HEK293 (cell line): ENCODE data around the gene ADD2.

Source experiments
- CTCF ChIA-PET: fragments of 350-600 bp; formaldehyde crosslinking; extraction: SDS; loops from one replicate; lab custom pipeline; 2021; ENCODE audit warnings: antibody characterized with exemption; lab: Yijun Ruan, JAX
- POLR2A ChIA-PET: fragments of 300-600 bp; formaldehyde crosslinking; extraction: SDS; loops from one replicate; lab custom pipeline; 2020; ENCODE audit warnings: antibody characterized with exemption, inconsistent platforms; lab: Yijun Ruan, JAX
- H3K27ac ChIP-seq: fragments of 200-500 bp; sonication (Bioruptor generic); 2 replicates; pipeline ENCODE4 v1.5.1; 2014; ENCODE audit warnings: low read depth, low read length, control low read depth, inconsistent platforms; ENCODE audit errors: extremely low read depth
- H3K36me3 ChIP-seq, 2 experiments: fragments of 200-500 bp in 1 of 2; sonication (Bioruptor generic) in 1 of 2; 1 replicate in 1 of 2; 2 replicates in 1 of 2; pipeline ENCODE4 v1.5.1; 2014 to 2017; ENCODE audit warnings: inconsistent platforms in 2 of 2, low read length in 2 of 2; ENCODE audit not compliant: control insufficient read depth in 2 of 2, insufficient read depth in 1 of 2
- H3K4me1 ChIP-seq: fragments of 200-500 bp; sonication (Bioruptor generic); 2 replicates; pipeline ENCODE4 v1.5.1; 2014; ENCODE audit warnings: mild to moderate bottlenecking, low read length, inconsistent platforms; ENCODE audit not compliant: control insufficient read depth, insufficient read depth
- H3K4me3 ChIP-seq: 2 replicates; pipeline ENCODE4 v1.5.1; 2011; ENCODE audit warnings: low read depth, mild to moderate bottlenecking, control low read depth, low read length, moderate library complexity
- H3K9me3 ChIP-seq: fragments of 200-500 bp; sonication (Bioruptor generic); 2 replicates; pipeline ENCODE4 v1.5.1; 2014; ENCODE audit warnings: low read depth, low read length, inconsistent platforms; ENCODE audit not compliant: control insufficient read depth, insufficient read depth
- KLF9 ChIP-seq: fragments of 450-650 bp; formaldehyde crosslinking; IDR thresholded peaks from 2 replicates; pipeline ENCODE4 v1.5.1; 2016; ENCODE audit warnings: missing biosample characterization, missing genetic modification characterization, low read depth
- OSR2 ChIP-seq: fragments of 450-650 bp; formaldehyde crosslinking; IDR thresholded peaks from 2 replicates; pipeline ENCODE4 v1.5.1; 2016; ENCODE audit warnings: missing biosample characterization, missing genetic modification characterization
- OVOL3 ChIP-seq: fragments of 450-650 bp; formaldehyde crosslinking; IDR thresholded peaks from 2 replicates; pipeline ENCODE4 v1.5.1; 2016; ENCODE audit warnings: missing biosample characterization, missing genetic modification characterization
- SP3 ChIP-seq: fragments of 450-650 bp; formaldehyde crosslinking; IDR thresholded peaks from 2 replicates; pipeline ENCODE4 v1.5.1; 2016; ENCODE audit warnings: missing biosample characterization, missing genetic modification characterization
- TCF7L2 ChIP-seq: IDR thresholded peaks from 2 replicates; pipeline ENCODE4 v1.6.1; 2011; ENCODE audit warnings: low read depth, mild to moderate bottlenecking, inconsistent platforms, low read length, moderate library complexity, borderline replicate concordance
- TSHZ1 ChIP-seq: fragments of 450-650 bp; formaldehyde crosslinking; IDR thresholded peaks from 2 replicates; pipeline ENCODE4 v1.5.1; 2016; ENCODE audit warnings: missing biosample characterization, missing genetic modification characterization, borderline replicate concordance
- ZBTB26 ChIP-seq: fragments of 450-650 bp; formaldehyde crosslinking; optimal IDR thresholded peaks from 2 replicates; pipeline ENCODE3; 2016; ENCODE audit warnings: missing biosample characterization, mild to moderate bottlenecking, missing genetic modification characterization
- ZBTB49 ChIP-seq: fragments of 450-650 bp; formaldehyde crosslinking; IDR thresholded peaks from 2 replicates; pipeline ENCODE4 v1.5.1; 2016; ENCODE audit warnings: missing biosample characterization, missing genetic modification characterization, low read depth
- ZNF155 ChIP-seq: fragments of 450-650 bp; formaldehyde crosslinking; IDR thresholded peaks from 2 replicates; pipeline ENCODE4 v1.5.1; 2016; ENCODE audit warnings: missing biosample characterization, missing genetic modification characterization
- ZNF341 ChIP-seq: fragments of 450-650 bp; formaldehyde crosslinking; IDR thresholded peaks from 2 replicates; pipeline ENCODE4; 2016; ENCODE audit warnings: low read depth, missing biosample characterization, missing genetic modification characterization
- ZNF366 ChIP-seq: fragments of 450-650 bp; formaldehyde crosslinking; conservative IDR thresholded peaks from 2 replicates; pipeline ENCODE4 v1.5.1; 2016; ENCODE audit warnings: missing biosample characterization, missing genetic modification characterization
- ZNF423 ChIP-seq: fragments of 450-650 bp; formaldehyde crosslinking; IDR thresholded peaks from 2 replicates; pipeline ENCODE4 v1.5.1; 2016; ENCODE audit warnings: missing biosample characterization, missing genetic modification characterization
- ZNF544 ChIP-seq: fragments of 450-650 bp; formaldehyde crosslinking; IDR thresholded peaks from 2 replicates; pipeline ENCODE4 v1.5.0; 2017; ENCODE audit warnings: missing biosample characterization, missing genetic modification characterization
- ZNF560 ChIP-seq: fragments of 450-650 bp; formaldehyde crosslinking; IDR thresholded peaks from 2 replicates; pipeline ENCODE4 v1.5.1; 2017; ENCODE audit warnings: missing biosample characterization, missing genetic modification characterization, borderline replicate concordance
- ZNF624 ChIP-seq: fragments of 450-650 bp; formaldehyde crosslinking; IDR thresholded peaks from 2 replicates; pipeline ENCODE4 v1.5.1; 2017; ENCODE audit warnings: missing biosample characterization, missing genetic modification characterization
- ZSCAN18 ChIP-seq: fragments of 450-650 bp; formaldehyde crosslinking; IDR thresholded peaks from 2 replicates; pipeline ENCODE4 v1.5.1; 2016; ENCODE audit warnings: missing biosample characterization, missing genetic modification characterization
- TF ChIP-seq, protein P1 (sequence below): fragments of 450-650 bp; formaldehyde crosslinking; IDR thresholded peaks from 2 replicates; pipeline ENCODE4 v1.5.1; 2016; ENCODE audit warnings: missing biosample characterization, missing genetic modification characterization
- TF ChIP-seq, protein P2 (sequence below): fragments of 450-650 bp; formaldehyde crosslinking; IDR thresholded peaks from 2 replicates; pipeline ENCODE4 v1.5.1; 2016; ENCODE audit warnings: missing biosample characterization, missing genetic modification characterization

ADD2 gene

DNA sequence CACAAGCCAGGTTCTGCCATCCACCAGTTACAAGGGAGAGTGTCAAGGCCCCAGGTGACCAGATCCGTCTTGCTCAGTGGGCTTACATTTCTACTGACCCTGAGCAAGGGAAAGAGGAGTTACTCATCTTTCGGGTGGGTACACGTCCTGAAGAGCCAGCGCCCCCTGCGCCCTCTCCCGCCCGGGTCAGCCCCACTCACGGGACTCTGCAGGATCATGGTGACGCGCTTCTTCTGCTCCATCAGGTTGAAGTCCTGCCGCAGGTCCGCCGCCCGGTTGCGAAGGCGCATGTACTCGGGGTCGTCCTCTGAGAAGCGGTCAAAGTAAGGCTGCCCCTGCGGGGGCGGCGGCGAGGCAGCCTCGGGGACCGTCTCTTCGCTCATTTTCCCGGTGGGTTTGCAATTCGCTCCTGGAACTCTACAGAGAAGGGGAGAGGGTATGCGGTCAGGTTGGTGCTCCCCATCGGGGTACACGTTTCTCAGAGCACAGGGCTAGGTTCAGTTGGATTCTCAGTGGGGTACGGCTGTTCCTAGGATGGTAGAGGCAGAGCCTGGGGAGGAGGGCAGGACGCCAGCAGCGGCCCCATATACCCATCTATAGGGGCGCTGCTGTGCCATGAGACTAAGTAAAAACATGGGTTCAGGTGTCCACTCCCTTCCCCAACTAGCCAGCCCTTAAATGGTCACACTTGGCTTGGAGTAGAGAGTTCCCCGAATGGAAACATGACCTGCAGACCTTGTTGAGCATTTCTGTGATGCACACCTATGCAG lies 61.8 kb downstream of the ADD2 start:
- H3K4me1 ChIP-seq, result no peaks in the 10 kb centered on the region
- POLR2A ChIA-PET, result no interaction called here
- H3K4me3 ChIP-seq, result no peak overlapping the region
- no peak overlapping the region for H3K27ac ChIP-seq
- H3K36me3 ChIP-seq, result peaks cover 0 to 5% of the 10 kb centered on the region in 2 experiments; a peak in 1 of 3 replicates
- TF ChIP-seq, protein P1, sequence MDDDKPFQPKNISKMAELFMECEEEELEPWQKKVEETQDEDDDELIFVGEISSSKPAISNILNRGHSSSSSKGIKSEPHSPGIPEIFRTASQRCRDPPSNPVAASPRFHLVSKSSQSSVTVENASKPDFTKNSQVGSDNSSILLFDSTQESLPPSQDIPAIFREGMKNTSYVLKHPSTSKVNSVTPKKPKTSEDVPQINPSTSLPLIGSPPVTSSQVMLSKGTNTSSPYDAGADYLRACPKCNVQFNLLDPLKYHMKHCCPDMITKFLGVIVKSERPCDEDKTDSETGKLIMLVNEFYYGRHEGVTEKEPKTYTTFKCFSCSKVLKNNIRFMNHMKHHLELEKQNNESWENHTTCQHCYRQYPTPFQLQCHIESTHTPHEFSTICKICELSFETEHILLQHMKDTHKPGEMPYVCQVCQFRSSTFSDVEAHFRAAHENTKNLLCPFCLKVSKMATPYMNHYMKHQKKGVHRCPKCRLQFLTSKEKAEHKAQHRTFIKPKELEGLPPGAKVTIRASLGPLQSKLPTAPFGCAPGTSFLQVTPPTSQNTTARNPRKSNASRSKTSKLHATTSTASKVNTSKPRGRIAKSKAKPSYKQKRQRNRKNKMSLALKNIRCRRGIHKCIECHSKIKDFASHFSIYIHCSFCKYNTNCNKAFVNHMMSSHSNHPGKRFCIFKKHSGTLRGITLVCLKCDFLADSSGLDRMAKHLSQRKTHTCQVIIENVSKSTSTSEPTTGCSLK (tag by site-specific recombination), result no peak
- TF ChIP-seq TCF7L2 (no peak), ZNF560 (tag by site-specific recombination) (no peak), ZNF155 (tag by site-specific recombination) (no peak), ZNF624 (tag by site-specific recombination) (no peak), ZBTB49 (tag by site-specific recombination) (no peak), OSR2 (tag by site-specific recombination) (no peak), ZSCAN18 (tag by site-specific recombination) (no peak), ZNF366 (tag by site-specific recombination) (no peak), SP3 (tag by site-specific recombination) (no peak), KLF9 (tag by site-specific recombination) (no peak), TSHZ1 (tag by site-specific recombination) (no peak), ZNF423 (tag by site-specific recombination) (no peak), OVOL3 (no peak), ZNF544 (tag by site-specific recombination) (no peak), ZNF341 (tag by site-specific recombination) (no peak), ZBTB26 (tag by site-specific recombination) (no peak)
- TF ChIP-seq, protein P2, sequence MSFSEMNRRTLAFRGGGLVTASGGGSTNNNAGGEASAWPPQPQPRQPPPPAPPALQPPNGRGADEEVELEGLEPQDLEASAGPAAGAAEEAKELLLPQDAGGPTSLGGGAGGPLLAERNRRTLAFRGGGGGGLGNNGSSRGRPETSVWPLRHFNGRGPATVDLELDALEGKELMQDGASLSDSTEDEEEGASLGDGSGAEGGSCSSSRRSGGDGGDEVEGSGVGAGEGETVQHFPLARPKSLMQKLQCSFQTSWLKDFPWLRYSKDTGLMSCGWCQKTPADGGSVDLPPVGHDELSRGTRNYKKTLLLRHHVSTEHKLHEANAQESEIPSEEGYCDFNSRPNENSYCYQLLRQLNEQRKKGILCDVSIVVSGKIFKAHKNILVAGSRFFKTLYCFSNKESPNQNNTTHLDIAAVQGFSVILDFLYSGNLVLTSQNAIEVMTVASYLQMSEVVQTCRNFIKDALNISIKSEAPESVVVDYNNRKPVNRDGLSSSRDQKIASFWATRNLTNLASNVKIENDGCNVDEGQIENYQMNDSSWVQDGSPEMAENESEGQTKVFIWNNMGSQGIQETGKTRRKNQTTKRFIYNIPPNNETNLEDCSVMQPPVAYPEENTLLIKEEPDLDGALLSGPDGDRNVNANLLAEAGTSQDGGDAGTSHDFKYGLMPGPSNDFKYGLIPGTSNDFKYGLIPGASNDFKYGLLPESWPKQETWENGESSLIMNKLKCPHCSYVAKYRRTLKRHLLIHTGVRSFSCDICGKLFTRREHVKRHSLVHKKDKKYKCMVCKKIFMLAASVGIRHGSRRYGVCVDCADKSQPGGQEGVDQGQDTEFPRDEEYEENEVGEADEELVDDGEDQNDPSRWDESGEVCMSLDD (tag by site-specific recombination), result no peak
- TF ChIP-seq, all 188 proteins: peak for 0
- CTCF ChIA-PET, result no interaction called here
- H3K9me3 ChIP-seq, result no peaks in the 10 kb centered on the region
